Colonic mucosa (tissue), 4 donors: ENCODE measurements around the gene NDOR1. TPM values are rescaled to one million over a fixed set of nuclear protein-coding genes. Genes with fewer than 3 reads are reported as not detected.

Experiments
- DNase-seq: peaks from one replicate; pipeline ENCODE4 v3.0.0-alpha.2; 2020
- H3K27ac ChIP-seq: fragments of 200-600 bp; one replicate; pipeline ENCODE4 v1.8.0; 2021
- H3K27me3 ChIP-seq: fragments of 200-600 bp; one replicate; pipeline ENCODE4 v1.8.0; 2021
- H3K36me3 ChIP-seq: fragments of 200-600 bp; one replicate; pipeline ENCODE4 v1.8.0; 2021
- H3K4me1 ChIP-seq: fragments of 200-600 bp; one replicate; pipeline ENCODE4 v1.8.0; 2021; ENCODE audit warnings: mild to moderate bottlenecking
- H3K4me3 ChIP-seq: fragments of 200-600 bp; one replicate; pipeline ENCODE4 v1.8.0; 2021
- H3K9ac ChIP-seq, 2 donors: one replicate each; pipeline ENCODE4 v1.7.0; 2013; ENCODE audit warnings: control low read depth in 2 of 2, low read depth in 2 of 2, low read length in 2 of 2
- H3K9me3 ChIP-seq: fragments of 200-600 bp; one replicate; pipeline ENCODE4 v1.8.0; 2021
- CTCF ChIP-seq: fragments of 200-600 bp; IDR thresholded peaks from one replicate; pipeline ENCODE4 v1.8.0; 2022; ENCODE audit warnings: antibody characterized with exemption, mild to moderate bottlenecking
- intact Hi-C: fragments of 100-400 bp; cut with DNase I; formaldehyde crosslinking; loops from one replicate; pipeline ENCODE4 v1.14.1; 2022
- total RNA-seq, 2 donors: library from RNA; stranded (reverse); fragmentation: NEBNext Ultra II Directional in 1 of 2; extraction: Animal tissue kit (Norgen Biotek cat#: 25700) in 1 of 2; gene quantifications; one replicate each; pipeline ENCODE4 v1.2.1, GENCODE V29; 2021
- donor health status: healthy.
- donor health status: DM: no; HTN: no; CAD: no.
- donor health status: DM: no; HTN: no; CAD: no.

NDOR1 gene
- total RNA-seq = 10 to 100 TPM; 11.7 to 36.9 TPM

- peak; percentile 96 for DNase-seq
- Histone ChIP-seq H3K27ac (peak within 1 kb of the TSS; percentile 78), H3K9ac (peak within 1 kb of the TSS; percentile 93 to 96), H3K27me3 (no peaks in the 10 kb centered on the region), H3K9me3 (no peaks in the 10 kb centered on the region), H3K36me3 (no peaks in the 10 kb centered on the region), H3K4me3 (peak within 1 kb of the TSS; percentile 100), H3K4me1 (peaks cover 24% of the 10 kb centered on the region)
- intact Hi-C loops = no loop called here
- no peak for TF ChIP-seq CTCF
These were observed at the start of gene NDOR1, which contains the start of gene TMEM203 for GRCh38 chr9:137205126-137206069. Gene NDOR1 (plus strand): TSS chr9:137205700. CDS start chr9:137205778, 78 bp downstream. Gene TMEM203 (minus strand): TSS chr9:137205648. CDS start chr9:137205414, 234 bp downstream.

GRCh38 chr9:137156567-137157375, 48.7 kb upstream of the NDOR1 start:
- Histone ChIP-seq H3K9ac (no peak overlapping the region), H3K9me3 (no peaks in the 10 kb centered on the region), H3K4me3 (no peak overlapping the region), H3K36me3 (no peaks in the 10 kb centered on the region), H3K27me3 (peaks cover 56% of the 10 kb centered on the region), H3K27ac (no peak overlapping the region), H3K4me1 (no peaks in the 10 kb centered on the region)
- intact Hi-C loops = no loop called here
- peak; percentile 61 for DNase-seq
- TF ChIP-seq CTCF = no peak

GRCh38 chr9:137157618-137158415, 47.7 kb upstream of the NDOR1 start:
- no peak for DNase-seq
- no peak overlapping the region for H3K27ac ChIP-seq
- H3K9me3 ChIP-seq = no peaks in the 10 kb centered on the region
- H3K27me3 ChIP-seq = peaks cover 66% of the 10 kb centered on the region
- H3K4me3 ChIP-seq = no peak overlapping the region
- H3K9ac ChIP-seq = no peak overlapping the region
- H3K4me1 ChIP-seq = peaks cover 7% of the 10 kb centered on the region
- TF ChIP-seq CTCF = no peak
- no peaks in the 10 kb centered on the region for H3K36me3 ChIP-seq
- intact Hi-C loops = no loop called here

- H3K9ac ChIP-seq = no peak overlapping the region
- intact Hi-C loops = no loop called here
- no peak for TF ChIP-seq CTCF
- no peak for DNase-seq
- no peaks in the 10 kb centered on the region for H3K9me3 ChIP-seq
- H3K36me3 ChIP-seq = no peaks in the 10 kb centered on the region
- H3K27me3 ChIP-seq = peaks cover 73% of the 10 kb centered on the region
- H3K4me1 ChIP-seq = peaks cover 16% of the 10 kb centered on the region
- H3K27ac ChIP-seq = no peak overlapping the region
- H3K4me3 ChIP-seq = no peak overlapping the region
These were observed 46.9 kb upstream of the NDOR1 start for GRCh38 chr9:137158625-137159024.
